ENCODE results near the gene ATP6V0E2.
"Not testable (repeated sequence)": the region's sequence is repeated elsewhere in the genome, so short reads cannot be mapped to it uniquely, and the experiment has no call there.

ATP6V0E2 gene

GRCh38 chr7:149873074-149873969 is at the start of gene ATP6V0E2:
ATP6V0E2 (plus strand) TSS chr7:149873969; CDS start chr7:149874066, 97 bp downstream.
- DNase-seq = peak; percentile 69

- DNase-seq = no peak
These were observed 49.4 kb upstream of the ATP6V0E2 start for GRCh38 chr7:149824301-149824741.

GRCh38 chr7:149824748-149825566 is 48.8 kb upstream of the ATP6V0E2 start:
- no peak for DNase-seq

- no peak for DNase-seq
These were observed 48.0 kb upstream of the ATP6V0E2 start for GRCh38 chr7:149825567-149826343.

GRCh38 chr7:149826344-149827088 is 47.3 kb upstream of the ATP6V0E2 start:
- no peak for DNase-seq

- DNase-seq = no peak
These were observed 46.4 kb upstream of the ATP6V0E2 start for GRCh38 chr7:149827089-149827981.

GRCh38 chr7:149828357-149829309 is 45.1 kb upstream of the ATP6V0E2 start:
- DNase-seq = no peak

- not testable (repeated sequence) for DNase-seq
These were observed 43.2 kb upstream of the ATP6V0E2 start for GRCh38 chr7:149830527-149830926.

- DNase-seq = no peak
These were observed 42.6 kb upstream of the ATP6V0E2 start for GRCh38 chr7:149830997-149831740.

- no peak for DNase-seq
These were observed 42.0 kb upstream of the ATP6V0E2 start for GRCh38 chr7:149831741-149832219.

GRCh38 chr7:149832332-149833041 is 41.3 kb upstream of the ATP6V0E2 start:
- no peak for DNase-seq

- DNase-seq = no peak
These were observed 40.2 kb upstream of the ATP6V0E2 start for GRCh38 chr7:149833495-149834130.

GRCh38 chr7:149834601-149835000 is 39.2 kb upstream of the ATP6V0E2 start:
- no peak for DNase-seq

GRCh38 chr7:149836434-149836833 is 37.3 kb upstream of the ATP6V0E2 start:
- DNase-seq = no peak

GRCh38 chr7:149837564-149838223 is 36.1 kb upstream of the ATP6V0E2 start:
- DNase-seq = no peak

- peak; percentile 95 for DNase-seq
These were observed 35.4 kb upstream of the ATP6V0E2 start, which contains the start of gene ZNF862 for GRCh38 chr7:149838224-149838991. ZNF862 (plus strand) TSS chr7:149838375; CDS start chr7:149838612, 237 bp downstream.

Measured in GF-D8 (cell line).